Cardiac muscle cell (in vitro differentiated cells and primary cell): Measurements from ENCODE around the gene PCDH8. TPM values are rescaled to one million over a fixed set of nuclear protein-coding genes. Genes with fewer than 3 reads are reported as not detected.

ENCODE experiments used
- DNase-seq, 2 donors: peaks; one replicate each; pipeline versions ENCODE4 v3.0.0 to v3.0.0-alpha.2; 2010 to 2017; ENCODE audit warnings: low read depth in 1 of 2, low spot score in 1 of 2
- H3K27ac ChIP-seq: fragments of 200-600 bp; sonication (generic); 2 replicates; pipeline ENCODE4 v1.5.1; 2016
- H3K27me3 ChIP-seq: fragments of 200-600 bp; sonication (generic); 2 replicates; pipeline ENCODE4 v1.6.0; 2016; ENCODE audit warnings: control low read depth
- H3K36me3 ChIP-seq: fragments of 200-600 bp; sonication (generic); 2 replicates; pipeline ENCODE4 v1.5.1; 2016; ENCODE audit warnings: control low read depth
- H3K4me1 ChIP-seq: fragments of 200-600 bp; sonication (generic); 2 replicates; pipeline ENCODE4 v1.8.1; 2017; ENCODE audit warnings: low read depth, mild to moderate bottlenecking, mixed run types
- H3K4me3 ChIP-seq: fragments of 200-600 bp; sonication (generic); 2 replicates; pipeline ENCODE4 v1.5.1; 2016; ENCODE audit warnings: mild to moderate bottlenecking
- H3K9me3 ChIP-seq: fragments of 200-600 bp; sonication (generic); 2 replicates; pipeline ENCODE4 v1.5.1; 2017; ENCODE audit warnings: low read depth, mild to moderate bottlenecking, control low read depth
- CTCF ChIP-seq: IDR thresholded peaks from 2 replicates; pipeline ENCODE4 v1.5.1; 2012; ENCODE audit warnings: low read depth, mild to moderate bottlenecking, low read length
- polyA plus RNA-seq: library from polyadenylated mRNA; unstranded; fragments of >200 nt; fragmentation: Nextera tagmentation; extraction: Ambion mirVana; gene quantifications from 2 replicates; pipeline ENCODE4 v1.2.1, GENCODE V29; 2016
- total RNA-seq: library from RNA; depleted of rRNA; stranded (reverse); fragments of >200 nt; gene quantifications from 2 replicates; pipeline ENCODE4 v1.2.3, GENCODE V29; 2016

PCDH8 gene
- total and polyA plus RNA-seq, 2 experiments from 2014 or later: 0.74 to 0.84 TPM

DNA sequence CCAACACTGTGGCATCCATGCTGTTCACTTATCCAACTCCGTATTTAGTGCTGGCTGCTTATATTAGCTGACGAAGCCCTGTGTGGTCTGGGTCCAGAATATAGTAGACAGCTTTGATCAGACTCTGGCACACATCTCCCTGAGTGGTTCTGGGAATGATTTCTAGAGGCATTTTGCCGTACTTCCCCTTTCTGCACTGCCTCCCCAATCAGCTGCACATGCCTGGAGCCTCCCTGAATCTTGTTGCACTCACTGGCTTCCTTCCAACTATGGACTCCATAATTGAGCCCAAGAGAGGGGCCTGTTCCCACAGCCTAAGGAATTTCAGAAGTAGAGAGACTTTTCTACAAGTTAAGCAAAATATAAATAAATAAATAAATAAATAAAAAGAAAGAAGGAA, 30.4 kb upstream of the PCDH8 start:
- Histone ChIP-seq H3K9me3 (no peaks in the 10 kb centered on the region), H3K27me3 (no peaks in the 10 kb centered on the region), H3K36me3 (no peaks in the 10 kb centered on the region), H3K27ac (no peak overlapping the region), H3K4me3 (no peak overlapping the region), H3K4me1 (no peaks in the 10 kb centered on the region)
- TF ChIP-seq CTCF: no peak
- no peak for DNase-seq

- no peak for TF ChIP-seq CTCF
- Histone ChIP-seq H3K27me3 (no peaks in the 10 kb centered on the region), H3K9me3 (no peaks in the 10 kb centered on the region), H3K4me1 (no peaks in the 10 kb centered on the region), H3K36me3 (no peaks in the 10 kb centered on the region), H3K27ac (no peak overlapping the region), H3K4me3 (no peak overlapping the region)
- no peak for DNase-seq
Observed at GRCh38 chr13:52870143-52870542, 21.7 kb upstream of the PCDH8 start.

- H3K4me3 ChIP-seq: no peak overlapping the region
- H3K27ac ChIP-seq: no peak overlapping the region
- H3K27me3 ChIP-seq: no peaks in the 10 kb centered on the region
- no peaks in the 10 kb centered on the region for H3K9me3 ChIP-seq
- no peak for DNase-seq
- no peaks in the 10 kb centered on the region for H3K36me3 ChIP-seq
- no peak for TF ChIP-seq CTCF
- no peaks in the 10 kb centered on the region for H3K4me1 ChIP-seq
Observed at GRCh38 chr13:52869621-52870020, 21.2 kb upstream of the PCDH8 start.

DNA sequence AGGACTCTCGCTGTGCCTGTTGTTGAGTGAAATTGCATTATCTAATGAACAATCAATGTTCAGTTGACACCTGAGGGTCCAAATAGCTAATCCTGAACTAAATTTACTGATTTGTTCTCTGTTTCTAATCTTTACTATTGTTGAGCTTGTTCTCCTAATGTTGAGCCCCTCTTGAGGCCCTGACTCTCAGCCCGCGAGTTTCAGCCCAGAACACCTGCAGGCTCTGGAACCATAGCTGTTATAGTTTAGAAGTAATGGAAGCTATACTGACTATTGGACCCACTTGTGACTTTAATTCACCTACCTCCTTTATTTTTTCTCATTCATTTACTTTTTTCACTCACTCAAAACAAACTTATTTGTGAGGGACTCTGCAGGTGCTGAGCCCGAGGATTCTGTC, 20.6 kb upstream of the PCDH8 start:
- no peak for DNase-seq
- TF ChIP-seq CTCF: no peak
- Histone ChIP-seq H3K9me3 (no peaks in the 10 kb centered on the region), H3K4me1 (no peaks in the 10 kb centered on the region), H3K27ac (no peak overlapping the region), H3K36me3 (no peaks in the 10 kb centered on the region), H3K4me3 (no peak overlapping the region), H3K27me3 (no peaks in the 10 kb centered on the region)

DNA sequence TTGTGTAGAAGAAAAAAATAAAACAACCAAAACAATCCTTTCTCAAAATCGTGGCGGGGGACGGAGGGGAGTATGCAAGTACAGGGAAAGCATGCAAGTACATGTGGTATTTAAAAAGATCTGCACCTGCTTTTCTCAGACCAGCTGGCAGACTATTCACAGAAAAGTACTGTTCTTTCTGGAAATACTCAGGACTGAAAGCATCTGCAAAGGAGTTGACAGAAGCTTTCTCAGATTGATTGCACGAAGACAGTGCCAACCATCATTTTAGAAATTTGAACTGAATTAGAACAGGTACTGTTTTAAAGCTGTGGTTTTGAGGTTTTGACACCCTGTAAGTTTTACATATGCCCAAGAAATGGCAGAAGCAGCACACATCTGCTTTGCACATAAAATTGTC, 19.8 kb upstream of the PCDH8 start:
- no peak for TF ChIP-seq CTCF

DNA sequence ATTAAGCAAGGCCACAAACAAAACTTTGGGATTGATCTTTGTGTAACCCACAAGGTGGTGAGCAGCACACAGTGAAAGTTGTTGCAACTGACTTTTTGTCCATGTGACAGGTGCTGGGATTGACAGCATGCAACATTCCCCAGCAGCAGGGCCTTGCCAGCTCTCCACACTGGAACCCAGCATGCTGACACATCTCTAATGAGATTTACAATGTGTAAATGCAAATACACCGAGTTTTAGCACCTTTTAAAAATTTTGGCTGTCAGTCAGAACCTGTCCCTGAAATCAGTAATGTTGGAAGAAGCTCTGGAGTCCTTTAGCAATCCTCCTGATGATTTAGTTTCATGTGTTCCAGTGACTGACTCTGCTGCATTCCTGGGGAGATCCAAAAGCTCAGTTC, 16.5 kb upstream of the PCDH8 start:
- no peak for TF ChIP-seq CTCF
- Histone ChIP-seq H3K36me3 (no peaks in the 10 kb centered on the region), H3K27me3 (no peaks in the 10 kb centered on the region), H3K4me3 (no peak overlapping the region), H3K27ac (no peak overlapping the region), H3K9me3 (no peaks in the 10 kb centered on the region), H3K4me1 (no peaks in the 10 kb centered on the region)
- no peak for DNase-seq

More for the DNA sequence above, 19.8 kb upstream of the PCDH8 start:
- H3K27me3 ChIP-seq: no peaks in the 10 kb centered on the region
- H3K36me3 ChIP-seq: no peaks in the 10 kb centered on the region
- no peak overlapping the region for H3K27ac ChIP-seq
- no peaks in the 10 kb centered on the region for H3K9me3 ChIP-seq
- no peak overlapping the region for H3K4me3 ChIP-seq
- no peak for DNase-seq
- H3K4me1 ChIP-seq: no peaks in the 10 kb centered on the region
